DOHH2 (cell line): ENCODE data around the gene RPRD1B.

Source experiments
- H3F3A ChIP-seq: fragments of 200-600 bp; sonication (generic), shearing (Covaris generic); 2 replicates; pipeline ENCODE4 v1.6.0; 2016; ENCODE audit warnings: antibody characterized with exemption, mild to moderate bottlenecking; ENCODE audit not compliant: control insufficient read depth, insufficient read depth
- H3K27ac ChIP-seq: fragments of 200-600 bp; sonication (generic); 2 replicates; pipeline ENCODE4 v1.5.1; 2014; ENCODE audit warnings: low read depth, mild to moderate bottlenecking, low read length, moderate library complexity
- H3K27me3 ChIP-seq: fragments of 200-600 bp; sonication (generic); 2 replicates; pipeline ENCODE4 v1.6.1; 2014; ENCODE audit warnings: mild to moderate bottlenecking, low read length, mixed read lengths; ENCODE audit not compliant: control insufficient read depth
- H3K36me3 ChIP-seq: fragments of 200-600 bp; sonication (generic); 2 replicates; pipeline ENCODE4 v1.6.1; 2014; ENCODE audit warnings: mild to moderate bottlenecking, low read length, moderate library complexity, mixed read lengths; ENCODE audit not compliant: control insufficient read depth
- H3K4me1 ChIP-seq: fragments of 200-600 bp; sonication (generic); 2 replicates; pipeline ENCODE4 v1.6.1; 2014; ENCODE audit warnings: mild to moderate bottlenecking, low read length, mixed read lengths; ENCODE audit not compliant: control insufficient read depth
- H3K4me2 ChIP-seq: fragments of 200-600 bp; sonication (generic); 2 replicates; pipeline ENCODE4 v1.6.0; 2014; ENCODE audit warnings: mild to moderate bottlenecking, low read length, moderate library complexity
- H3K4me3 ChIP-seq: fragments of 200-600 bp; sonication (generic); 2 replicates; pipeline ENCODE4 v1.5.1; 2014; ENCODE audit warnings: mild to moderate bottlenecking, low read length, mixed read lengths
- H3K79me2 ChIP-seq: fragments of 200-600 bp; sonication (generic); 2 replicates; pipeline ENCODE4 v1.6.1; 2014; ENCODE audit warnings: mild to moderate bottlenecking, low read length, mixed read lengths; ENCODE audit not compliant: control insufficient read depth
- H3K9me2 ChIP-seq: fragments of 200-600 bp; sonication (generic); replicated peaks from 2 replicates; pipeline ENCODE4 v1.6.1; 2014; ENCODE audit warnings: mild to moderate bottlenecking, low read length, mixed read lengths; ENCODE audit not compliant: control insufficient read depth
- H3K9me3 ChIP-seq: fragments of 200-600 bp; sonication (generic); 2 replicates; pipeline ENCODE4 v1.6.1; 2014; ENCODE audit warnings: antibody characterized with exemption, low read length, mixed read lengths; ENCODE audit not compliant: control insufficient read depth, insufficient read depth
- H4K20me1 ChIP-seq: fragments of 200-600 bp; sonication (generic); 2 replicates; pipeline ENCODE4 v1.6.0; 2014; ENCODE audit warnings: low read depth, mild to moderate bottlenecking, antibody characterized with exemption, low read length, moderate library complexity; ENCODE audit not compliant: control insufficient read depth, insufficient read depth
- EZH2phosphoT487 ChIP-seq: fragments of 200-600 bp; sonication (generic); IDR thresholded peaks from 2 replicates; pipeline ENCODE4 v1.6.1; 2017; ENCODE audit warnings: borderline replicate concordance, mild to moderate bottlenecking, antibody characterized with exemption, low read length, moderate library complexity, mixed read lengths
- TF ChIP-seq, protein P1 (sequence below): fragments of 200-600 bp; sonication (generic); IDR thresholded peaks from one replicate; pipeline ENCODE4 v1.5.1; 2014; ENCODE audit warnings: antibody characterized with exemption, mild to moderate bottlenecking, low read depth, low read length; ENCODE audit not compliant: poor library complexity, severe bottlenecking

Gene RPRD1B

DNA sequence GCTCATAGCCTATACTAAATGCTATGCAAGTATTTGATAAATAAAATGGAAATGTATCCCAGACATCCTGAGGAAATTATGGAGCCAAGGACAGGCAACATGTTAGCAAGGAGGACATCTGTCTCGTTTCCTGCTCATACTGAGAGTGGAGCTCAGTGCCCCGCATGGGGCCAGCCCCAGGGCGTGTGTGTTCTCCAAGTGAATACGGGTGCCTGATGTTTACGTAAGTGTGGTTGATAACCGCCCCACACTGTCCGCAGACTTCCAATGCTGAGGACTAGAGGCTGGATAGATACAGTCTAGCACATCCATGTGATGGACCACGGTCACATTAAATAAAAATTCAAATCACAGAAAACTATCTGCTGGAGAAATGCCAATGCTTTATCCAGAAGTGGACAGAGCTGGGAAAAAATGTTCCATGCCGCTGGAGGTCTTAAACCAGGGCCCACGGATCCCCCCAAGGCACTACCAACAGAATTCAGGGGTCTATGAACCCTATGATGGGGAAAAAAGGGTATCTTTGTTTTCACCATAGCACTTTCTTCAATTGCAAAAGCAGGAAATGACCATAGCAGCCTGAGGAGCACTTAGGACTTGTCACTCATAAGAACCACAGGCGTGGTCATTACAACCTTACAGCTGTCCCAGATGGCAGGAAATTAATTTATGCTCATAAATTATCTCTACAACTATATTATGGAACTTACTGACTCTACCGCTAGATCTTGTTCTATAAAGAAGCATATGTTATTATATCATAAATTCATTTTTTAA lies 106.6 kb downstream of the RPRD1B start:
- Histone ChIP-seq H3K27me3 (no peaks in the 10 kb centered on the region), H3K36me3 (no peaks in the 10 kb centered on the region), H3K4me3 (no peak overlapping the region), H3K4me1 (no peaks in the 10 kb centered on the region), H3K79me2 (no peaks in the 10 kb centered on the region), H3K9me3 (no peaks in the 10 kb centered on the region), H3F3A (no peaks in the 10 kb centered on the region), H3K4me2 (no peak overlapping the region), H3K27ac (no peak overlapping the region), H4K20me1 (no peaks in the 10 kb centered on the region), H3K9me2 (no peaks in the 10 kb centered on the region)
- no peak for TF ChIP-seq EZH2phosphoT487
- TF ChIP-seq, protein P1, sequence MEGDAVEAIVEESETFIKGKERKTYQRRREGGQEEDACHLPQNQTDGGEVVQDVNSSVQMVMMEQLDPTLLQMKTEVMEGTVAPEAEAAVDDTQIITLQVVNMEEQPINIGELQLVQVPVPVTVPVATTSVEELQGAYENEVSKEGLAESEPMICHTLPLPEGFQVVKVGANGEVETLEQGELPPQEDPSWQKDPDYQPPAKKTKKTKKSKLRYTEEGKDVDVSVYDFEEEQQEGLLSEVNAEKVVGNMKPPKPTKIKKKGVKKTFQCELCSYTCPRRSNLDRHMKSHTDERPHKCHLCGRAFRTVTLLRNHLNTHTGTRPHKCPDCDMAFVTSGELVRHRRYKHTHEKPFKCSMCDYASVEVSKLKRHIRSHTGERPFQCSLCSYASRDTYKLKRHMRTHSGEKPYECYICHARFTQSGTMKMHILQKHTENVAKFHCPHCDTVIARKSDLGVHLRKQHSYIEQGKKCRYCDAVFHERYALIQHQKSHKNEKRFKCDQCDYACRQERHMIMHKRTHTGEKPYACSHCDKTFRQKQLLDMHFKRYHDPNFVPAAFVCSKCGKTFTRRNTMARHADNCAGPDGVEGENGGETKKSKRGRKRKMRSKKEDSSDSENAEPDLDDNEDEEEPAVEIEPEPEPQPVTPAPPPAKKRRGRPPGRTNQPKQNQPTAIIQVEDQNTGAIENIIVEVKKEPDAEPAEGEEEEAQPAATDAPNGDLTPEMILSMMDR = no peak

DNA sequence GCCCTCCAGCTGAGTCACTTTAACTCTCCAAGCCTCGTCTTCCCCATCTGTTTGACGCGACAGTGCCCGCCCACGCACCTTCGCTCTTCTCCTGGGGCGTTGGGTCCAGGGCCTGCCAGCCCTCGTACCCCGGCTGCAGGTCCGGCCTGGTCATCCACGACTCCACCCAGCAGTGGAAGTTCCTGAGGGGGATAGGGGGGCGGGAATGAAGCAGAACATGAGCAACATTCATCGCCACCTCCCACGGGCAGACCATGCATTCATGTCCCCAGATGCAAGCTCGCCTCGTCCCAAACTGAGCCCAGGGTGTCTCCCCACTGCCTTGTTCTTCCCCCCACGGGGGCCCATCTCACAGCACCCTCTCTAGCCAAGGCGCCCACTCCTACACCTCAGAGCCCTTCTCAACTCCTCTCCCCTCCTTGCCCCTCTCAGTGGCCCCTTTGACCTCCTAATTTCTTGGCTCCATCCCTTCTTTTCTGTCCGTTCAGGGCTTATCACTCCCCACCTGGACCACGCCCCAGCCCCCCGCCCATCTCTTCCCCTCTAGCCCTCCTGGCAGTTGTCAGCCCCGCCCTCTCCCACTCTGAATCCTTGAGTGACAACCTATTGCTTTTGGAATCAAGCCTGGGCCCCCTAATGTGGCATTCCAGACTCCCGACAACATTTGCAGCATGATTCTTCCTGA lies 107.8 kb downstream of the RPRD1B start:
- H4K20me1 ChIP-seq = no peaks in the 10 kb centered on the region
- H3K4me3 ChIP-seq = no peak overlapping the region
- H3K9me2 ChIP-seq = no peaks in the 10 kb centered on the region
- H3K27ac ChIP-seq = no peak overlapping the region
- H3K36me3 ChIP-seq = no peaks in the 10 kb centered on the region
- H3K4me2 ChIP-seq = no peak overlapping the region
- H3K4me1 ChIP-seq = no peaks in the 10 kb centered on the region
- no peaks in the 10 kb centered on the region for H3K9me3 ChIP-seq
- no peaks in the 10 kb centered on the region for H3K79me2 ChIP-seq
- no peak for TF ChIP-seq EZH2phosphoT487
- TF ChIP-seq, protein P1 = no peak
- no peaks in the 10 kb centered on the region for H3F3A ChIP-seq
- H3K27me3 ChIP-seq = no peaks in the 10 kb centered on the region
